BLaER1 (cell line): Measurements from ENCODE around the gene RPEL1.

Experiments
- H3K27ac ChIP-seq: shearing (Covaris generic); formaldehyde crosslinking; 2 replicates; pipeline ENCODE4 v1.8.1; 2022
- H3K27me3 ChIP-seq: shearing (Covaris generic); formaldehyde crosslinking; 2 replicates; pipeline ENCODE4 v1.8.1; 2022
- H3K36me3 ChIP-seq: shearing (Covaris generic); formaldehyde crosslinking; 2 replicates; pipeline ENCODE4 v1.8.1; 2022
- H3K4me1 ChIP-seq: shearing (Covaris generic); formaldehyde crosslinking; 2 replicates; pipeline ENCODE4 v1.8.1; 2022
- H3K4me2 ChIP-seq: shearing (Covaris generic); formaldehyde crosslinking; 2 replicates; pipeline ENCODE4 v1.8.1; 2022
- H3K4me3 ChIP-seq: shearing (Covaris generic); formaldehyde crosslinking; 2 replicates; pipeline ENCODE4 v1.8.1; 2022
- H3K9ac ChIP-seq: shearing (Covaris generic); formaldehyde crosslinking; 2 replicates; pipeline ENCODE4 v1.8.1; 2022
- H3K9me3 ChIP-seq: shearing (Covaris generic); formaldehyde crosslinking; 2 replicates; pipeline ENCODE4 v1.8.1; 2022
- H4K20me1 ChIP-seq: shearing (Covaris generic); formaldehyde crosslinking; 2 replicates; pipeline ENCODE4 v1.8.1; 2022
- Cebpa-rat ChIP-seq: shearing (Covaris generic); IDR thresholded peaks from 2 replicates; pipeline ENCODE4 v1.8.1; 2022

The RPEL1 gene

GRCh38 chr10:103232772-103233488 is 12.8 kb upstream of the RPEL1 start:
- no peak overlapping the region for H3K4me2 ChIP-seq
- no peaks in the 10 kb centered on the region for H3K27me3 ChIP-seq
- no peaks in the 10 kb centered on the region for H3K9me3 ChIP-seq
- no peak overlapping the region for H3K9ac ChIP-seq
- H3K27ac ChIP-seq = no peak overlapping the region
- no peaks in the 10 kb centered on the region for H3K36me3 ChIP-seq
- peaks cover 6% of the 10 kb centered on the region; the same call in 1 of the 2 replicates for H3K4me1 ChIP-seq
- TF ChIP-seq Cebpa-rat = no peak
- H3K4me3 ChIP-seq = no peak overlapping the region
- no peaks in the 10 kb centered on the region for H4K20me1 ChIP-seq

DNA sequence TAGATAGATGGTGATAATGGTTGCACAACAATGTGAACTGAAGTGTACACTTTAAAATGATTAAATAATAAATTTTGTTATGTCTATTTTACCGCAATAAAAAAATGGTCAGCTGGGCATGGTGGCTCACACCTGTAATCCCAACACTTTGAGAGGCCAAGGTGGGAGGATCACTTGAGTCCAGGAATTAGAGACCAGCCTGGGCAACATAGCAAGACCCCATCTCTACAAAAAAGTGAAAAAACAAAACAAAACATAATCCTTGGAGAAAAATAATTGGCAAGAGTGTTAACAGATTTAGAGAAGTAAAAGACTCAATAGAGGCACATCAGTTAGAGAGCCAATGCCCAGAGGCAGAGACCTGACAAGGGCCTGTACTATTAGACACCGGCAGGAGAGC is 9.9 kb upstream of the RPEL1 start:
- Histone ChIP-seq H3K27ac (no peak overlapping the region), H3K4me2 (no peak overlapping the region), H4K20me1 (no peaks in the 10 kb centered on the region), H3K4me1 (peaks cover 6% of the 10 kb centered on the region; the same call in 1 of the 2 replicates), H3K4me3 (no peak overlapping the region), H3K36me3 (no peaks in the 10 kb centered on the region), H3K27me3 (no peaks in the 10 kb centered on the region), H3K9ac (no peak overlapping the region), H3K9me3 (no peaks in the 10 kb centered on the region)
- TF ChIP-seq Cebpa-rat = no peak

GRCh38 chr10:103238506-103239252 is 7.0 kb upstream of the RPEL1 start:
- no peak overlapping the region for H3K27ac ChIP-seq
- no peak overlapping the region for H3K4me3 ChIP-seq
- H3K4me2 ChIP-seq = no peak overlapping the region

DNA sequence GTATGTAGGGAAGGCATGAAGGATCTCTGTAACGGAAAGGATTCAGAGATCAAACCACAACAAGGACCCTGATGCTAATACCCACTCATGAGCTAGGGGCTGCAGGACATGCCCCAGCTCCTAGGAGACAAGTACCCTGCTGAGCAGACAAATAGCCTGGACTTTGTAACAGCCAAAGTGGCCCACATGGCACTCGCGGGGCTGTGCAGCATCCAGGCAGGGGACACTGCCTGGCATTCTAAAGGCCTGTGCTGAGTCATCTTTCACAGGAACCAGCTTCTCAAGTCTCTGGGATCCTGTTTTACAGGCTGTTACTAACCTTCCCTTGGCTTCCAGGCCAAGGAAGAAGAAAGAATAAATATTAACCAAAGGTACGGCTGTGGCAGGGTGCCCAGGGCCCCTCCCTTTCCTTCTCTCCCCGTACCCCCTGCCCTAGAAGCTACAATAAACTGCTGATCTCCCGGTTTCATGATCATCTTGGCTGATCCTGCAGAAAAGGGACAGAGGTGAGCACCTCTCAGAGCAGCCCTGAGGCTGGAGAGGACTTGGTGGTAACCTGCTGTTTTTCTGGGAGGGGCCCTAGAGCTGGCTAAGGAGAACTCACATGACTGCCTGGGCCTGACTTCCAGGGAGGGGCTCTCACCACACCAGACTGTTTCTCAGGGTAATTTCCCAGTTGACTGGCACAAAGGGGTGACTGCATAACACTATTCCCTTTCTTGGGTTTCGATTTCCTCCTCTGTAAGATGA is 4.2 kb upstream of the RPEL1 start:
- 0 out of 2 replicates have a peak overlapping the region, but pooled peaks have one; percentile 13 for H3K27ac ChIP-seq
- TF ChIP-seq Cebpa-rat = no peak

More at GRCh38 chr10:103238506-103239252, 7.0 kb upstream of the RPEL1 start:
- no peaks in the 10 kb centered on the region for H3K9me3 ChIP-seq
- no peak overlapping the region for H3K9ac ChIP-seq
- no peaks in the 10 kb centered on the region for H3K36me3 ChIP-seq
- 0 out of 2 replicates have a peak, but pooled peaks cover 4% of the 10 kb centered on the region for H3K27me3 ChIP-seq
- peaks cover 5% of the 10 kb centered on the region; the same call in 1 of the 2 replicates for H3K4me1 ChIP-seq
- TF ChIP-seq Cebpa-rat = no peak
- no peaks in the 10 kb centered on the region for H4K20me1 ChIP-seq

GRCh38 chr10:103244666-103245271 is 918 bp upstream of the RPEL1 start:
- no peaks in the 10 kb centered on the region for H3K36me3 ChIP-seq
- no peak overlapping the region for H3K4me2 ChIP-seq
- no peak overlapping the region for H3K27ac ChIP-seq
- H4K20me1 ChIP-seq = no peaks in the 10 kb centered on the region
- H3K4me1 ChIP-seq = no peaks in the 10 kb centered on the region
- no peak overlapping the region for H3K4me3 ChIP-seq
- 0 out of 2 replicates have a peak, but pooled peaks cover 4% of the 10 kb centered on the region for H3K27me3 ChIP-seq
- TF ChIP-seq Cebpa-rat = no peak
- no peaks in the 10 kb centered on the region for H3K9me3 ChIP-seq
- no peak overlapping the region for H3K9ac ChIP-seq

More for the DNA sequence above, 4.2 kb upstream of the RPEL1 start:
- Histone ChIP-seq H3K9ac (no peak overlapping the region), H3K36me3 (no peaks in the 10 kb centered on the region), H3K9me3 (no peaks in the 10 kb centered on the region), H3K4me1 (no peaks in the 10 kb centered on the region), H3K27me3 (0 out of 2 replicates have a peak, but pooled peaks cover 4% of the 10 kb centered on the region), H3K4me2 (no peak overlapping the region), H3K4me3 (no peak overlapping the region), H4K20me1 (no peaks in the 10 kb centered on the region)

GRCh38 chr10:103246324-103246723 is 637 bp downstream of the RPEL1 start:
- no peaks in the 10 kb centered on the region for H3K27me3 ChIP-seq
- no peak overlapping the region for H3K27ac ChIP-seq
- H3K36me3 ChIP-seq = no peaks in the 10 kb centered on the region
- H3K9ac ChIP-seq = no peak overlapping the region
- no peak overlapping the region for H3K4me3 ChIP-seq
- H4K20me1 ChIP-seq = no peaks in the 10 kb centered on the region
- no peaks in the 10 kb centered on the region for H3K4me1 ChIP-seq
- no peak for TF ChIP-seq Cebpa-rat
- H3K9me3 ChIP-seq = peaks cover 2% of the 10 kb centered on the region; the same call in 1 of the 2 replicates
- H3K4me2 ChIP-seq = no peak overlapping the region

GRCh38 chr10:103254113-103254512 is 8.4 kb downstream of the RPEL1 start:
- no peaks in the 10 kb centered on the region for H4K20me1 ChIP-seq
- no peak overlapping the region for H3K27ac ChIP-seq

DNA sequence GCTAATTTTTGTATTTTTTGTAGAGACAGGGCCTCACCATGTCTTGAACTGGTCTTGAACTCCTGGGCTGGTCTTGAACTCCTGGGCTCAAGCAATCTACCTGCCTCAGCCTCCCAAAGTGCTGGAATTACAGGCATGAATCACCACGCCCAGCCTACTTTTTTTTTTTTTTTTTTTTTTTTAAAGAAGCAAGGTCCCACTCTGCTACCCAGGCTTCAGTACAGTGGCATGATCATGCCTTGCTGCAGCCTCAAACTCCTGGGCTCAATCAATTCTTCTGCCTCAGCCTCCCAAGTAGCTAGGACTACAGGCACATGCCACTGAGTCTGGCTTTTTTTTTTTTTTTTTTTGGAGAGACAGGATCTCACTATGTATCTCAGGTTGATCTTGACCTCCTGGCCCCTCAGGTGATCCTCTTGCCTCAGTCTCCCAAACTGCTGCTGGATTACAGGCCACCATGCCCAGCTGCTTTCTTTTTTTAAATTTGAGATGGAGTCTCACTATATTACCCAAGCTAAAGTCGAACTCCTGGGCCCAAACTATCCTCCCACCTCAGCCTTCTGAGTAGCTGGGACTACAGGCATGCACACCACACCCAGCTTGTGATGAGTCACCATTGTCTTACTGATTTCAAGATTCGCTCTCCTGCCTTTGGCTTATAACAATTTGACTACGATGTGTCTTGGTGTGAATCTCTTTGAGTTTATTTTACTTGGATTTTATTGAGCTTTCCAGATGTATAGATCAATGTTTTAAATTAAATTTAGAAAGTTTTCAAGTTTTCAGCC is 9.0 kb downstream of the RPEL1 start:
- no peaks in the 10 kb centered on the region for H3K4me1 ChIP-seq
- H4K20me1 ChIP-seq = no peaks in the 10 kb centered on the region
- no peak overlapping the region for H3K4me2 ChIP-seq
- H3K9ac ChIP-seq = no peak overlapping the region
- H3K9me3 ChIP-seq = peaks cover 18% of the 10 kb centered on the region
- H3K36me3 ChIP-seq = no peaks in the 10 kb centered on the region
- H3K27me3 ChIP-seq = no peaks in the 10 kb centered on the region
- no peak overlapping the region for H3K4me3 ChIP-seq
- TF ChIP-seq Cebpa-rat = no peak
- no peak overlapping the region for H3K27ac ChIP-seq

More at GRCh38 chr10:103254113-103254512, 8.4 kb downstream of the RPEL1 start:
- Histone ChIP-seq H3K4me3 (no peak overlapping the region), H3K4me2 (no peak overlapping the region), H3K4me1 (no peaks in the 10 kb centered on the region), H3K9me3 (peaks cover 11% of the 10 kb centered on the region), H3K27me3 (no peaks in the 10 kb centered on the region), H3K9ac (no peak overlapping the region), H3K36me3 (no peaks in the 10 kb centered on the region)
- TF ChIP-seq Cebpa-rat = no peak

- H3K4me3 ChIP-seq = no peak overlapping the region
- no peak overlapping the region for H3K27ac ChIP-seq
- no peak for TF ChIP-seq Cebpa-rat
Measured at GRCh38 chr10:103256613-103257012, 10.9 kb downstream of the RPEL1 start.

More at GRCh38 chr10:103256613-103257012, 10.9 kb downstream of the RPEL1 start:
- Histone ChIP-seq H4K20me1 (no peaks in the 10 kb centered on the region), H3K4me1 (no peaks in the 10 kb centered on the region), H3K27me3 (no peaks in the 10 kb centered on the region), H3K9ac (no peak overlapping the region), H3K36me3 (no peaks in the 10 kb centered on the region), H3K9me3 (peaks cover 33% of the 10 kb centered on the region), H3K4me2 (no peak overlapping the region)
